ENCODE measurements around the gene EPHB1. TPM values are rescaled to one million over a fixed set of nuclear protein-coding genes. Genes with fewer than 3 reads are reported as not detected.

Gene EPHB1
- total RNA-seq, 3 donors from 2014 or later = 1.8 to 5.9 (median 3.4) TPM

DNA sequence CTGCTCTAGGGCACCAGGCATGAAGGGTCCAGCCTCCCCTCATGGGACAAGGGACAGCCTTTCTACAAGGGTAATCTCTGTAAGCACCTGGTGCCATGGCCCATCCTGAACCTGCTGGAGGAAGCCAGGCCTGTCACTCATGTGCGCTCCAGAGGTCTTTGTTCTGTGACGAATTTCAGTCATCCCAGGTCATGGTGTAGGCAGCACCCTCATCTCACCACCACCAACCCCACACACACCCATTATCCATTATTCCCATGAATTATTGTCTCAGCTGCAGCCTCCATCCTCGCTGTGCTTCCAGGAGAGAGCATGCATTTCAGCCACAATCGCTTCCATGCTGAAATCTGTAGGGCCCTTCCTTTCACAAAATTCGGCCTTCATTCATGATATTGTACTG is 419.3 kb downstream of the EPHB1 start:
- Histone ChIP-seq H3K4me3 (no peak overlapping the region), H3K9me3 (no peaks in the 10 kb centered on the region), H3K36me3 (no peaks in the 10 kb centered on the region), H3K4me1 (no peaks in the 10 kb centered on the region), H3K27ac (no peak overlapping the region), H3K27me3 (no peaks in the 10 kb centered on the region)
- no peak for DNase-seq (ENCODE audit: low spot score in 2 of 2)
- no peak for TF ChIP-seq POLR2A (IDR thresholded peaks at IDR 0.05)
- TF ChIP-seq POLR2AphosphoS5 (IDR thresholded peaks at IDR 0.05) = no peak
- TF ChIP-seq, protein P1, sequence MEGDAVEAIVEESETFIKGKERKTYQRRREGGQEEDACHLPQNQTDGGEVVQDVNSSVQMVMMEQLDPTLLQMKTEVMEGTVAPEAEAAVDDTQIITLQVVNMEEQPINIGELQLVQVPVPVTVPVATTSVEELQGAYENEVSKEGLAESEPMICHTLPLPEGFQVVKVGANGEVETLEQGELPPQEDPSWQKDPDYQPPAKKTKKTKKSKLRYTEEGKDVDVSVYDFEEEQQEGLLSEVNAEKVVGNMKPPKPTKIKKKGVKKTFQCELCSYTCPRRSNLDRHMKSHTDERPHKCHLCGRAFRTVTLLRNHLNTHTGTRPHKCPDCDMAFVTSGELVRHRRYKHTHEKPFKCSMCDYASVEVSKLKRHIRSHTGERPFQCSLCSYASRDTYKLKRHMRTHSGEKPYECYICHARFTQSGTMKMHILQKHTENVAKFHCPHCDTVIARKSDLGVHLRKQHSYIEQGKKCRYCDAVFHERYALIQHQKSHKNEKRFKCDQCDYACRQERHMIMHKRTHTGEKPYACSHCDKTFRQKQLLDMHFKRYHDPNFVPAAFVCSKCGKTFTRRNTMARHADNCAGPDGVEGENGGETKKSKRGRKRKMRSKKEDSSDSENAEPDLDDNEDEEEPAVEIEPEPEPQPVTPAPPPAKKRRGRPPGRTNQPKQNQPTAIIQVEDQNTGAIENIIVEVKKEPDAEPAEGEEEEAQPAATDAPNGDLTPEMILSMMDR (IDR thresholded peaks at IDR 0.05) = no peak
- intact Hi-C loops (cut with DNase I; ENCODE audit: low total_unique reads) = no loop called here

DNA sequence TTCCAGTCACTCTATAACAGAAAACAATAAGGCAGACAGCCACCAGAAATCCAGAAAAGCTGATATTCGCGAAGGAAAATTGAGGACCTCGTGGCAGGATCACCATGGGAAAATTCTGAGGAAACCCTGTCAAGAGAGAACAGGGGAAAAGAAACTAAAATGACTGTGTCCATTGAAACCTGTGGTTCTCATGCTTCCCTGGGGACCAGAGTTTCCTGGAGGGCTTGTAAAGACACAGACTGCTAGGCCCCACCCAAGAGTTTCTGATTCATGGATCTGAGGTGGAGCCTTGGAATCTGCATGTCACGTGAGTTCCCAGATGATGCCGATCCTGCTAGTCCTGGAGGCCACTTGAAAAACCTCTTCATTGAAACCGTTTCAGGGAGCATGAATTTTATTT is 420.5 kb downstream of the EPHB1 start:
- Histone ChIP-seq H3K9me3 (no peaks in the 10 kb centered on the region), H3K27me3 (no peaks in the 10 kb centered on the region), H3K36me3 (no peaks in the 10 kb centered on the region), H3K27ac (no peak overlapping the region), H3K4me1 (no peaks in the 10 kb centered on the region), H3K4me3 (no peak overlapping the region)
- intact Hi-C loops (cut with DNase I; ENCODE audit: low total_unique reads) = no loop called here
- TF ChIP-seq, protein P1 (IDR thresholded peaks at IDR 0.05) = no peak
- no peak for TF ChIP-seq POLR2AphosphoS5 (IDR thresholded peaks at IDR 0.05)
- DNase-seq (ENCODE audit: low spot score in 2 of 2) = no peak

DNA sequence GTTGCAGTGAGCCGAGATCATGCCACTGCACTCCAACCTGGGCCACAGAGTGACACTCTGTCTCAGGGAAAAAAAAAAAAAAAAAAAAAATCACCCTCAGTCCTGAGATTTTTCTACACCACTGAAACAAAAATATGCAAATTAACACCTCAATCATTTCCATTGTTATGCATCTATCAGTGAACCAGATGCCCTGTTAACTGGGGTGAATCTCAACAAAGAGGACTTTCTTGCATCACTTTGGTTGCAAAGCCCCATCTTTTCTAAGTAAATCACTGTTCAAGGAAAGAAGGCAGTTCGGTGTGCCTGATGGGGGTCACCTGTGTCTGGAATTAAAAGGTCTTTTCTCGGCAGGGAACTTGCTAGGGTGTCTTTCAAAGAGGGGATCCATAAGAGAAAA is 421.6 kb downstream of the EPHB1 start:
- TF ChIP-seq POLR2AphosphoS5 (IDR thresholded peaks at IDR 0.05) = no peak
- TF ChIP-seq POLR2A (IDR thresholded peaks at IDR 0.05) = no peak
- TF ChIP-seq, protein P1 (IDR thresholded peaks at IDR 0.05) = no peak
- Histone ChIP-seq H3K4me1 (no peaks in the 10 kb centered on the region), H3K9me3 (no peaks in the 10 kb centered on the region), H3K36me3 (no peaks in the 10 kb centered on the region), H3K4me3 (no peak overlapping the region), H3K27me3 (no peaks in the 10 kb centered on the region), H3K27ac (no peak overlapping the region)
- intact Hi-C loops (cut with DNase I; ENCODE audit: low total_unique reads) = no loop called here
- DNase-seq (ENCODE audit: low spot score in 2 of 2) = no peak

DNA sequence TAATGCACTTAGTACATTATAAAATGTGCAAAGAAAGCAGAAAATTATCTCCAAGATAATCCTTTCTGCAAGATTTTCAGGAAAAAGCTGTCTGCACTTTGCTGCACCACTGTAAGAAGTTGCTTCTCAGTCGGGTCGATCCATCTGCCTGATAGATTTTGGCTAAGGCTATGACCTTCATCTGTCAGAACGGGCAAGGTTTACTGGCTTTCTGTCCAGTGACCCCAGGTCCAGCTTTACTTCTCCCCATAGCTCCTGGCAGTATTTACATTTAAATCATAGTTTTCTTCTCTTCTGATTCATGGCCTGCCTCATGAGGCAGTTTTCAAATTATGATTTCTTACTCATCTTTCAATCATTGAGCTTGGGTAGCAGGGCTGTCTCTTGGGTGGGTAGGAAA is 422.7 kb downstream of the EPHB1 start:
- no peak overlapping the region for H3K4me3 ChIP-seq
- TF ChIP-seq, protein P1 (IDR thresholded peaks at IDR 0.05) = no peak
- no peak overlapping the region for H3K27ac ChIP-seq
- no peaks in the 10 kb centered on the region for H3K36me3 ChIP-seq
- no peak for DNase-seq (ENCODE audit: low spot score in 2 of 2)
- H3K4me1 ChIP-seq = no peaks in the 10 kb centered on the region
- no peaks in the 10 kb centered on the region for H3K27me3 ChIP-seq
- H3K9me3 ChIP-seq = no peaks in the 10 kb centered on the region
- intact Hi-C loops (cut with DNase I; ENCODE audit: low total_unique reads) = no loop called here

DNA sequence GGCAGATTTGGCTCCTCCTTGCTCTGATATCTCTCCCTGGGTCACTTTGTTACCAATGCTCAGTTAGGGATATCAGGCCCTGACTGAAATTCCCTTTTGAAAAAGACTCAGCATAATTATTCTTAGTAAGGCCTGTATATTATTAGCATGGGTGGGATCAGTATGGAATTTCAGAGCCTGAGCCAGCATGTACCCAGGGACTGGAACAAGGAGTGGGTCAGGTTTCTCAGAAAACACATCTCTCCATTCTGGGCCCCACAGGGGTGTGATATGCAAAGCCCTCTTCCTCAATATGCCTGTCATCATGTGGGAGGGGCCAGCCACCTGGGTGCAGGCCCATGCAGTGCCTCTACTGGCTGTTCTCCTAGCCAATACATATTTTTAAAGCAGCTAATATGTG is 423.2 kb downstream of the EPHB1 start:
- no peak for DNase-seq (ENCODE audit: low spot score in 2 of 2)
- no peak overlapping the region for H3K27ac ChIP-seq
- no peaks in the 10 kb centered on the region for H3K27me3 ChIP-seq
- no peak overlapping the region for H3K4me3 ChIP-seq
- intact Hi-C loops (cut with DNase I; ENCODE audit: low total_unique reads) = no loop called here
- no peaks in the 10 kb centered on the region for H3K36me3 ChIP-seq
- H3K4me1 ChIP-seq = no peaks in the 10 kb centered on the region
- TF ChIP-seq POLR2A (IDR thresholded peaks at IDR 0.05) = no peak
- TF ChIP-seq, protein P1 (IDR thresholded peaks at IDR 0.05) = no peak
- no peak for TF ChIP-seq POLR2AphosphoS5 (IDR thresholded peaks at IDR 0.05)
- H3K9me3 ChIP-seq = no peaks in the 10 kb centered on the region
